Chondrocyte (in vitro differentiated cells): Measurements from ENCODE around the gene MARCO. TPM values are rescaled to one million over a fixed set of nuclear protein-coding genes. Genes with fewer than 3 reads are reported as not detected.

Experiments
- DNase-seq: peaks from one replicate; pipeline ENCODE4 v3.0.0; 2021; ENCODE audit warnings: mixed read lengths, low spot score
- H3K27ac Mint-ChIP-seq: one replicate; pipeline ENCODE4 v1.8.0; 2021; ENCODE audit warnings: mild to moderate bottlenecking, moderate library complexity, mixed read lengths; ENCODE audit not compliant: unreplicated experiment
- H3K27me3 Mint-ChIP-seq: 2 replicates; pipeline ENCODE4 v1.8.0; 2021; ENCODE audit warnings: low read depth, mixed read lengths
- H3K36me3 Mint-ChIP-seq: 2 replicates; pipeline ENCODE4 v1.8.0; 2021; ENCODE audit warnings: low read depth, mixed read lengths
- H3K4me1 Mint-ChIP-seq: 2 replicates; pipeline ENCODE4 v1.8.0; 2021; ENCODE audit warnings: low read depth, mild to moderate bottlenecking, mixed read lengths
- H3K4me3 Mint-ChIP-seq: one replicate; pipeline ENCODE4 v1.8.0; 2021; ENCODE audit warnings: mild to moderate bottlenecking, moderate library complexity, mixed read lengths; ENCODE audit not compliant: unreplicated experiment
- H3K9me3 Mint-ChIP-seq: 2 replicates; pipeline ENCODE4 v1.8.0; 2021; ENCODE audit warnings: low read depth, mixed read lengths
- total RNA-seq: library from RNA; stranded (reverse); gene quantifications from 3 replicates; pipeline ENCODE4 v1.2.1, GENCODE V29; 2021
- TF ChIP-seq, protein P1 (sequence below): fragments of 200-600 bp; sonication (generic); IDR thresholded peaks from 2 replicates; pipeline ENCODE4 v1.5.0; 2021; ENCODE audit warnings: antibody characterized with exemption, mild to moderate bottlenecking, moderate library complexity

The MARCO gene
- total RNA-seq, 1 donor from 2014 or later, result not detected

DNA sequence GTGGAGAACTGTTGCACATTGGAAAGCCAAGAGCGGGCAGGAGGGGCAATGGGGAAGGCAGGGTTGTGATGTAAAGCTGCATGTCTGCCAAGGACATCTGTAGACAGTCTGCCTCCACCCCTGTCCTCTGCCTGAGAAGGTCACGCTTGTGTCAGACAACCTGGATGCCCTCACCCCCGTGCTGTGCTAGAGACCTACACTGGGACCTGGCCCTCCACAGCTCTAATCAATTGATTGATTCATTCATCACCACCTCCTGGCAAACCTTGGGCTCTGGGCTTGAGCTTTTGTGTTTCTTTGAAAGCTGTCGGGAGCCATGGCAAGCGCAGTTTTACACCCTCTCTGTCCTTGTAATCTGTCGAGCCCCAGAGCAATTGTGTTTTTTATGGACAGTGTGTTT lies 41.1 kb downstream of the MARCO start:
- H3K4me3 Mint-ChIP-seq, result no peak overlapping the region
- no peaks in the 10 kb centered on the region for H3K4me1 Mint-ChIP-seq
- H3K27ac Mint-ChIP-seq, result no peak overlapping the region
- DNase-seq, result no peak
- H3K36me3 Mint-ChIP-seq, result no peaks in the 10 kb centered on the region
- H3K27me3 Mint-ChIP-seq, result peaks cover 17% of the 10 kb centered on the region
- H3K9me3 Mint-ChIP-seq, result peaks cover 3% of the 10 kb centered on the region
- TF ChIP-seq, protein P1, sequence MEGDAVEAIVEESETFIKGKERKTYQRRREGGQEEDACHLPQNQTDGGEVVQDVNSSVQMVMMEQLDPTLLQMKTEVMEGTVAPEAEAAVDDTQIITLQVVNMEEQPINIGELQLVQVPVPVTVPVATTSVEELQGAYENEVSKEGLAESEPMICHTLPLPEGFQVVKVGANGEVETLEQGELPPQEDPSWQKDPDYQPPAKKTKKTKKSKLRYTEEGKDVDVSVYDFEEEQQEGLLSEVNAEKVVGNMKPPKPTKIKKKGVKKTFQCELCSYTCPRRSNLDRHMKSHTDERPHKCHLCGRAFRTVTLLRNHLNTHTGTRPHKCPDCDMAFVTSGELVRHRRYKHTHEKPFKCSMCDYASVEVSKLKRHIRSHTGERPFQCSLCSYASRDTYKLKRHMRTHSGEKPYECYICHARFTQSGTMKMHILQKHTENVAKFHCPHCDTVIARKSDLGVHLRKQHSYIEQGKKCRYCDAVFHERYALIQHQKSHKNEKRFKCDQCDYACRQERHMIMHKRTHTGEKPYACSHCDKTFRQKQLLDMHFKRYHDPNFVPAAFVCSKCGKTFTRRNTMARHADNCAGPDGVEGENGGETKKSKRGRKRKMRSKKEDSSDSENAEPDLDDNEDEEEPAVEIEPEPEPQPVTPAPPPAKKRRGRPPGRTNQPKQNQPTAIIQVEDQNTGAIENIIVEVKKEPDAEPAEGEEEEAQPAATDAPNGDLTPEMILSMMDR, result no peak

DNA sequence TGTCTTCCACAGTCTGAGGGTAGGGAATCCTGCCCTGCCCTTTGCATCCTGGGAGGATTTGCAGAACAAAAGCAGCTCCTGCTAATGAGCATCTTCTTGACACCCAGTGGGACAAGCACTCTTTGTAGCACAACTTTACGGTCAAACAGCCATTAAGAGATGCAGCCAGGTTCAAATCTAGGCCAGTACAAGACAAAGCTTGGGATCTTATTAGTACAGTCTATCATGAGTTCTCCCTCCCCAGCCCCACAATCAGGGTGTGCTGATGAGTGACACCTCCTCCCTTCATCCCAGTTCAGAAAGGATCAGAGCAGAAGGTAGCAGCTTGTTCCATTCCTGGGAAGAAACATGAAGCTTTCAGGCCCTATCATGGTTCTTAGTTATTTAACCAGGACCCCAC lies 41.9 kb downstream of the MARCO start:
- peaks cover 17% of the 10 kb centered on the region for H3K27me3 Mint-ChIP-seq
- H3K4me3 Mint-ChIP-seq, result no peak overlapping the region
- TF ChIP-seq, protein P1, result no peak
- H3K27ac Mint-ChIP-seq, result no peak overlapping the region
- peaks cover 3% of the 10 kb centered on the region for H3K9me3 Mint-ChIP-seq
- no peaks in the 10 kb centered on the region for H3K36me3 Mint-ChIP-seq
- no peak for DNase-seq
- no peaks in the 10 kb centered on the region for H3K4me1 Mint-ChIP-seq

DNA sequence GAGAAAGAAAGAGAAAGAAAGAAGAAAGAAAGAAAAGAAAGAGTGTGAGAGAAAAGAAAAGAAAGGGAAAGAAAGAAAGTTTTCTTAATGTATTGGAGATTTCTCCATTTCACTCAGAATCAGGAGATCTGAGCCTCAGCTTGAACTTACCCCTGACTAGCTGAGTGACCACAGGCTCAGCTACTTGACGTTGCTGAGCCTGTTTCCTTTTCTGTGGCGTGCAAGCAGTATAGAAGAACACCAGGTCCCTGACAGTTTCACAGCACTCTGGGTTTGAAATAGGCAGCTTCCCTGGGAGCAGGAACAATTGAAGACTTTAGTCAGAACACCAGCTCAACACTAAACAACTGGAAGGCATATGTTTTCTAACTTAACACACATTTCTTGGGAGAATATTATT lies 44.7 kb downstream of the MARCO start:
- Mint-ChIP-seq H3K27ac (no peak overlapping the region), H3K4me3 (no peak overlapping the region), H3K27me3 (peaks cover 15% of the 10 kb centered on the region), H3K36me3 (no peaks in the 10 kb centered on the region), H3K4me1 (no peaks in the 10 kb centered on the region), H3K9me3 (peaks cover 3% of the 10 kb centered on the region)
- TF ChIP-seq, protein P1, result no peak
- no peak for DNase-seq

DNA sequence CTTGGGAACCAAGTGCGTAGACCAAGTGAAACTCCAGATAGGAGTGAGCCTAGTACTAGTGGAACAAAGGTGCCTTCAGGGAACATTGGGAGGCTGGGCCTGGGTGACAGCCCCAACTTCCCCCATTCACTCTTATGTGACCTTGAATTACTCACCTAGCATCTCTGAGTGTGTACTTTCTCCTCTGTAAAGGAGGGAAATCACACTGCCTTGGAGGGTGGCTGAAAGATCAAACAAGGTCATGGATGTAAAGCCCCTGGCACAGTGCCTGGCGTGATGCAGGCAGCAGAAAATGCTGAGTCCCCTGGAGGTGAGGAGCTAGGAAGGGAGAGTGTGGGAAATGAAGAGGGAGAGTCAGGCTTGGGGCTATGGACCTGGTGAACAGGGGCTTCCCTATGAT lies 45.9 kb downstream of the MARCO start:
- Mint-ChIP-seq H3K27me3 (peaks cover 15% of the 10 kb centered on the region), H3K27ac (no peak overlapping the region), H3K9me3 (peaks cover 3% of the 10 kb centered on the region), H3K4me1 (no peaks in the 10 kb centered on the region), H3K4me3 (no peak overlapping the region), H3K36me3 (no peaks in the 10 kb centered on the region)
- TF ChIP-seq, protein P1, result no peak
- DNase-seq, result no peak

DNA sequence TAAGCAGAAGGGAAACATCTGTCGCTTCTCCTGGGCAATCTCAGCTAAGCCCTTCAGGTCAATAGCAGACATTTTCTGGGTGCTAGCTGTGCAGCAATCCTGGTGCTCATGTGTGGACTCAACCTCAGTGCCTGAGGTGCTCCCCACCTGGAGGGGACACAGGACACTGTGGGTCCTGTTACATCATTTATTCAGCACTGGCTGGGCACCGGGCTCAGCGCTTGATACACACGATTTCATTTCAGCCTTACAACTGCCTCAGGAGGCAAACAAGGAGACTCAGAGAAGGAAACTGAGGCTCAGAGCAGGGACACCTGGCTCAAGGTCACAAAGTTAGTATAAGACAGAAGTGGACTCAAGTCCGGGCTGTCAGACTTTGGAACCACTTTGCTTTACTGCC lies 46.7 kb downstream of the MARCO start:
- H3K27ac Mint-ChIP-seq, result no peak overlapping the region
- H3K4me3 Mint-ChIP-seq, result no peak overlapping the region
- H3K27me3 Mint-ChIP-seq, result peaks cover 15% of the 10 kb centered on the region
- TF ChIP-seq, protein P1, result no peak
- peaks cover 3% of the 10 kb centered on the region for H3K9me3 Mint-ChIP-seq
- H3K36me3 Mint-ChIP-seq, result no peaks in the 10 kb centered on the region
- H3K4me1 Mint-ChIP-seq, result no peaks in the 10 kb centered on the region
- DNase-seq, result no peak
